NCI-H524 (cell line): ENCODE measurements around the gene TOP2A.

Experiments used
- DNase-seq, 2 experiments: peaks; one replicate each; lab custom pipeline; 2025; lab: John Stamatoyannopoulos, UW

TOP2A gene

GRCh38 chr17:40345994-40346764, 71.5 kb downstream of the TOP2A start:
- no peak for DNase-seq

DNA sequence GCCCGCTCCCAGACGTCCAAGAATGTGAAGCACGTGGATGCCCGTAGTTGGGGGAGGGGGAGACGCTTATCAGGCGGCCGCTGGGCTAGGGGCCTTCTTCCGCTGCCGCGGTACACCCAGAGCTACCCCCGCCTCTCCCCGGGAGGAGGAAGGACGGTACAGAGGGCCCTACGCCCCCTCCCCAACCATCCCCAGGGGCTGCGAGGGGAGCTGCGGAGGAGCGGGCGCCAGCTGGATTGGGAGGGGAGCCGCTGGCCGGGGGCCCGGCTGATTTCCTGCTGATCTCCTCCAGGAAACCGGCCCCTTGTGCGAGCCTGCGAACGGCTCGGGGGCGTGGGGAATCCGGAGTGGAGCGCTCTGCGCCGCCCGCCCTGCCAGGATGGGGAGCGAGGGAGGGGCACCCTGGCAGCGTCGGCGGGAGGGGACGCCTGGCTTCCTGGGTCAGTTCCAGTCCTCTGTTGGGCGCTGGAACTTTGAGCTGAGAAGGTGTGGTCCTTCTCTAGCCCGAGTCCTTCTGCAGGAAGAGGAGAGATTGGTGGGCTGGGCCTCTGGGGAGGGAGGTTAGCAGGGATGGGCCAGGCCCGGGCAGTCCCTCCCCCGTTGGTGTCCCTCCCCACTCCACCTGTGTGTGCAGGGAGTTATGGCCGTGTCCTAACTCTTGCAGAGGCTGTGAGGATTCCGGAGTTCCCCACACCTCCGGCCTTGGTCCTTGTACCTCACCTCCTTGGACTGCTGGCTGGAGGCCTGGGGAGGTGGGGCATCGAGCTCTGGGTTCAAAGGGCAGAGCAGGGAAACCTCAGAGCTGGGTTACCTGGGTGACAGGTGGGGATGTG, 72.3 kb downstream of the TOP2A start:
- DNase-seq: peak; percentile 39 to 59

GRCh38 chr17:40344421-40345160, 73.1 kb downstream of the TOP2A start:
- no peak for DNase-seq

DNA sequence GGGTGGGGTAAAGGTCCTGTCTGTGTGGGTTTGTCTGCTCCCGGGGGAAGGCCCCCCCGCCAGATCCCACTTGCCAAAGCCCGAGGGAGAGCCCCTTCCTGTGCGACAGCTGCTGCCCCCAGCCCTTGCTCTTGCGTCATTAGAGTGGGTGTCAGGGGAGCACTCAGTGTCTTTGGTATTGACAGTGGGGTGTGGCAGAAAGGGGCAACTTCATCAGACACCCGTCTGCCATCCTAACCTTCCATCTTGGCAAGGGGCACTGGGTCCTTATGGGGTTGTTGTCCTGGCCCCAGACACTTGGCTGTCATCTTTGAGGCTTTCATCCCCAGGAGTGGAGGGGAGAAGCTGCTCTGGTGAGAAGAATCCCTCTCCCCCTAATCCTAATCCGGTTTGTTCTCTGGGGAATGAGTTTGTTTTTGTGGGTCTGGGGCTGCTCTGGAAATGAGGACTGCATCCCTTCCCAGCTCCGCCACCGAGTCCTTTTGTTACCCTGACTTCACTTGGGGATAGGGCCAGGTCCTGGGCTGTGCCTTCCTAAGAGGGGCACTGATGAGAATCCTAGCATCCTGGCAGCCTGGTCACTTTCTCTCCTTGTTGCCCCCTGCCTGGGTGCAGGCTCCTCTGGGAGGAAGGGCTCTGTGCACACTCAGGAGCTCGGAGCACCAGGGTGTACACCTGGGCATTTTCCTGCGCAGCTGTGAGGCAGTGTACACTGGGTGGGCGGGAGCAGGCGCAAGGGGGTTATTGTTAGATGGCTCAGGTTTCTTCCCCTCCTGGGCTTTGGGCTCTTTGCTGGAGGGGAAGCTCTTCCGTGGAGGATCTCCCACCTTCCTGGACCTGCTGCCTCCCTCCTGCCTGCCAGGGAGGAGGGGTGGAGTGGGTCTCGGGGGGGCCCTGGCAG, 74.2 kb downstream of the TOP2A start:
- DNase-seq: peak; percentile 70 to 85

DNA sequence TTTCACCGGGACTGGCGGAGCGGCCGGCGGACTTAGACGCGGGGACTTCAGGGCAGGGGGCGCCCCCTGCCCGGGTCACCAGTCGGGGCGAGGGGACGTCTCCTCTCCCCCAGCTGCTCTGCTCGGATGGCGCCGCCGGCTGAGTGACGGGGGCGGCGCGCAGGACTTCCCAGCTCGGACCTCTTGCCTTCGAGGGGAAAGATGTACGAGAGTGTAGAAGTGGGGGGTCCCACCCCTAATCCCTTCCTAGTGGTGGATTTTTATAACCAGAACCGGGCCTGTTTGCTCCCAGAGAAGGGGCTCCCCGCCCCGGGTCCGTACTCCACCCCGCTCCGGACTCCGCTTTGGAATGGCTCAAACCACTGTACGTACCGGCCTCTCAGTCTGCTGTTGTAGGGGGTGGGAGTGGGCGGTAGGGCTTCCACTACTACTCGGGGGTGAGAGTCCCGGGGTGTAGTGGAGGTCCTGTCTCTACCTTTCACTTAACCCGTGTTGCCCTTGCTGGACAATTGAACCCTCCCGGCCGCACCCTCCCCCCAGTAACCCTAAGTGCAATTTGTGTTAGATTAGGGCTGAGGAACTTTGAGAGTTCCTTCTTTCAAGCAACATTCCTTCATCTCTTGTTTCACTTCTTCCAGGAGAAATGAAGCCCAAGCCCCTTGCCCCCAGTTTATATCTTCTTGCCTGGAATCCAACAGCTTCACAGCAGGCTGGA, 75.0 kb downstream of the TOP2A start:
- DNase-seq: no peak

- peak; percentile 16 to 49 for DNase-seq
Observed at GRCh38 chr17:40341808-40342503, 75.7 kb downstream of the TOP2A start.

GRCh38 chr17:40340880-40341807, 76.6 kb downstream of the TOP2A start:
- peak; percentile 31 to 38 for DNase-seq

- no peak for DNase-seq
Observed at GRCh38 chr17:40340327-40340726, 77.4 kb downstream of the TOP2A start.

DNA sequence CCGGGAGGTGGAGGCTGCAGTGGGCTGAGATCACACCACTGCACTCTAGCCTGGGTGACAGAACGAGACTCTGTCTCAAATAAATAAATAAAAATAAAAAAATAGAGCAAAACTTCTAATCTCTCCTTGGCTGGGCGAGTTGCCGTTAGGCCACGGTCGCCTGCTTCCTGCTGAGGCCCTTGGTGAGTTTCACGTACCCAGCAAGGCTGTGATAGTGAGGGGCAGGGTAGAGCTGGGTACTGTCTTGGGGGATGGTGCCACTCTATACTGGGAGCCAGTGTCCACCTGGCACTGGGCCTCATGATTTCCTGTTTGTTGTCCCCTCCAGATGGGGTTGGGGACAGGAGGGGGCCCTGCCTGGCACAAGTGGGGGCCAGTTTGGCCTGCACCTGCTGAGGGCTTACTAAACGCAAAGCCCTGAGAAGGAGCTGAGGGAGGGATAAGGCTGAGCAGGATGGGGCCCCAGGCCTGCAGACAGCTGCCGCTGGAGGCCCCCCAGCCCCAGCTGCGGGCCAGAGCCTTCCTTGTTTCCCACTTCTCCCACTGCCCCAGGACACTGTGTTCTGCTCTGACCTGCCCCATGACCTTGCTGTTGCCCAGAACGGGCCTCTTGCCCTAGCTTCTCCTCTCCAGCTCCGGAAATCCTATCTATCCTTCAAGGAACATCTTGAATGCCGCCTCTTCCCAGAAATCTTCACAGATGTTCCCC, 78.6 kb downstream of the TOP2A start:
- DNase-seq: peak; percentile 16 to 69
